HepG2 (cell line): ENCODE data around the gene BPGM. TPM values are rescaled to one million over a fixed set of nuclear protein-coding genes. Genes with fewer than 3 reads are reported as not detected.
A peak's percentile ranks its signal among the peaks of the same experiment; 100 is the strongest.

ENCODE experiments used
- ATRX ChIP-seq: sonication (generic); formaldehyde crosslinking; IDR thresholded peaks from 2 replicates; pipeline ENCODE4 v1.4.0; 2020; ENCODE audit warnings: missing genetic modification reagents, borderline replicate concordance
- BRCA1 ChIP-seq: sonication (generic); formaldehyde crosslinking; IDR thresholded peaks from 2 replicates; pipeline ENCODE4 v1.4.0; 2020; ENCODE audit warnings: missing genetic modification reagents
- ELF3 ChIP-seq: IDR thresholded peaks from 2 replicates; pipeline ENCODE4 v1.6.1; 2016; ENCODE audit warnings: missing genetic modification reagents, missing compliant biosample characterization
- IRF2 ChIP-seq: IDR thresholded peaks from 2 replicates; pipeline ENCODE4 v1.6.1; 2018; ENCODE audit warnings: missing genetic modification reagents, missing compliant biosample characterization
- MED1 ChIP-seq: sonication (generic); formaldehyde crosslinking; IDR thresholded peaks from 2 replicates; pipeline ENCODE4 v1.4.0; 2020; ENCODE audit warnings: missing genetic modification reagents
- PAX8 ChIP-seq: sonication (generic); formaldehyde crosslinking; IDR thresholded peaks from 2 replicates; pipeline ENCODE4 v1.8.0; 2022; ENCODE audit warnings: mild to moderate bottlenecking, missing genetic modification reagents, borderline replicate concordance
- SALL1 ChIP-seq: sonication (generic); formaldehyde crosslinking; IDR thresholded peaks from 2 replicates; pipeline ENCODE4 v1.8.0; 2022; ENCODE audit warnings: mild to moderate bottlenecking, missing genetic modification reagents
- ZNF441 ChIP-seq: sonication (generic); formaldehyde crosslinking; IDR thresholded peaks from 2 replicates; pipeline ENCODE4 v1.7.0; 2021; ENCODE audit warnings: missing genetic modification reagents, borderline replicate concordance
- ZNF790 ChIP-seq: sonication (generic); formaldehyde crosslinking; IDR thresholded peaks from 2 replicates; pipeline ENCODE4 v1.8.0; 2022; ENCODE audit warnings: missing genetic modification reagents, mild to moderate bottlenecking, borderline replicate concordance
- ZNF83 ChIP-seq: sonication (generic); formaldehyde crosslinking; IDR thresholded peaks from 2 replicates; pipeline ENCODE4 v1.4.0; 2020; ENCODE audit warnings: missing genetic modification reagents, mild to moderate bottlenecking, borderline replicate concordance
- polyA plus RNA-seq, 8 experiments: library from polyadenylated mRNA; depleted of rRNA in 3 of 8; stranded (reverse) in 7 of 8; unstranded in 1 of 8; fragments of >200 nt; fragmentation: Illumina TruSeq in 4 of 8; extraction: Trizol in 4 of 8; gene quantifications; 2 replicates each; pipeline versions ENCODE4 v1.2.1 to v1.2.3, GENCODE V29; 2011 to 2016; ENCODE audit warnings: low read depth in 4 of 8, missing spikeins in 1 of 8, mixed read lengths in 1 of 8; ENCODE audit not compliant: insufficient read depth in 1 of 8
- total RNA-seq, 5 experiments: library from RNA; depleted of rRNA; stranded (reverse); fragments of >200 nt; fragmentation: Illumina TruSeq; extraction: Trizol; gene quantifications; 2 replicates each; pipeline ENCODE4 v1.2.3, GENCODE V29; 2016; ENCODE audit warnings: low read depth in 1 of 5
- TF ChIP-seq, protein P1 (sequence below): sonication (generic); formaldehyde crosslinking; IDR thresholded peaks from 2 replicates; pipeline ENCODE4 v1.4.0; 2020; ENCODE audit warnings: missing genetic modification reagents, borderline replicate concordance
- TF ChIP-seq, protein P2 (sequence below): IDR thresholded peaks from 2 replicates; pipeline ENCODE4 v1.6.1; 2016; ENCODE audit warnings: mild to moderate bottlenecking
- TF ChIP-seq, protein P3 (sequence below): sonication (generic); formaldehyde crosslinking; conservative IDR thresholded peaks from 2 replicates; pipeline ENCODE4 v1.4.0; 2020; ENCODE audit warnings: mild to moderate bottlenecking, missing genetic modification reagents, moderate library complexity
- TF ChIP-seq, protein P4 (sequence below): sonication (generic); formaldehyde crosslinking; IDR thresholded peaks from 2 replicates; pipeline ENCODE4 v1.4.0; 2020; ENCODE audit warnings: missing genetic modification reagents

The BPGM gene
- total and polyA plus RNA-seq, 2 of the 13 experiments (the other 11 are each of a cell fraction or from before 2014, with no cell fraction given), result 4.0 to 7.5 TPM

DNA sequence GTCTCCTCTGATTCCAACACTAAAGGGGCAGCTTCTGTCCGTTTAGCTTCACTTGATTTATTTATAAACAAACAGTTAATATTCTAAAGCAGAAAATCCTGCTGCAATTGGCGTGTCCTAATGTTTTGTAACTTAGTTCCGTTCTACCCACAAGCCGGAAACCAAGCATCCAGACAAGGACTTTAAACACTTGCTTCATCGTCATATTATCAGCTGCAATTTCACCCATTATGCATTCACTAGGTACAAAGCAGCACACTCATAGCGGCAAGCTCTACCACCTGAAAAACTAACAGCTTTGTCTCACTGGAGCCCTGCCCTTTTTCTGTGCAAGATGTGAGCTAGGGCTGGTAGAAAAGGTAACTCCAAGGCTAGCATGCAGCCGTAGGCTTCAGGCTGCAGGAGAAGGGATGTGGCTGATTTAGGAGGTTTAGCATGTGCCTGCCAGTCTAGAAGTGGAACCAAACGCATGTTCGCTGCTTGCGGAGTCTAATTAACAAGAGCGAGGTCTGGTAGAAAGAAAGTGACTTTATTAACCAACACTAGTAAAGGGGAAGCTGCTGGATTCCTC is 43.7 kb upstream of the BPGM start (continued):
- TF ChIP-seq, protein P1, sequence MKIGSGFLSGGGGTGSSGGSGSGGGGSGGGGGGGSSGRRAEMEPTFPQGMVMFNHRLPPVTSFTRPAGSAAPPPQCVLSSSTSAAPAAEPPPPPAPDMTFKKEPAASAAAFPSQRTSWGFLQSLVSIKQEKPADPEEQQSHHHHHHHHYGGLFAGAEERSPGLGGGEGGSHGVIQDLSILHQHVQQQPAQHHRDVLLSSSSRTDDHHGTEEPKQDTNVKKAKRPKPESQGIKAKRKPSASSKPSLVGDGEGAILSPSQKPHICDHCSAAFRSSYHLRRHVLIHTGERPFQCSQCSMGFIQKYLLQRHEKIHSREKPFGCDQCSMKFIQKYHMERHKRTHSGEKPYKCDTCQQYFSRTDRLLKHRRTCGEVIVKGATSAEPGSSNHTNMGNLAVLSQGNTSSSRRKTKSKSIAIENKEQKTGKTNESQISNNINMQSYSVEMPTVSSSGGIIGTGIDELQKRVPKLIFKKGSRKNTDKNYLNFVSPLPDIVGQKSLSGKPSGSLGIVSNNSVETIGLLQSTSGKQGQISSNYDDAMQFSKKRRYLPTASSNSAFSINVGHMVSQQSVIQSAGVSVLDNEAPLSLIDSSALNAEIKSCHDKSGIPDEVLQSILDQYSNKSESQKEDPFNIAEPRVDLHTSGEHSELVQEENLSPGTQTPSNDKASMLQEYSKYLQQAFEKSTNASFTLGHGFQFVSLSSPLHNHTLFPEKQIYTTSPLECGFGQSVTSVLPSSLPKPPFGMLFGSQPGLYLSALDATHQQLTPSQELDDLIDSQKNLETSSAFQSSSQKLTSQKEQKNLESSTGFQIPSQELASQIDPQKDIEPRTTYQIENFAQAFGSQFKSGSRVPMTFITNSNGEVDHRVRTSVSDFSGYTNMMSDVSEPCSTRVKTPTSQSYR (CRISPR knock-in tag), result no peak
- peak; percentile 10; the same call in 1 of the 2 replicates for TF ChIP-seq IRF2
- TF ChIP-seq MED1, result peak; percentile 32; the same call in 1 of the 2 replicates
- TF ChIP-seq PAX8, result no peak
- no peak for TF ChIP-seq ATRX
- no peak for TF ChIP-seq BRCA1 (CRISPR knock-in tag)
- TF ChIP-seq, protein P2, sequence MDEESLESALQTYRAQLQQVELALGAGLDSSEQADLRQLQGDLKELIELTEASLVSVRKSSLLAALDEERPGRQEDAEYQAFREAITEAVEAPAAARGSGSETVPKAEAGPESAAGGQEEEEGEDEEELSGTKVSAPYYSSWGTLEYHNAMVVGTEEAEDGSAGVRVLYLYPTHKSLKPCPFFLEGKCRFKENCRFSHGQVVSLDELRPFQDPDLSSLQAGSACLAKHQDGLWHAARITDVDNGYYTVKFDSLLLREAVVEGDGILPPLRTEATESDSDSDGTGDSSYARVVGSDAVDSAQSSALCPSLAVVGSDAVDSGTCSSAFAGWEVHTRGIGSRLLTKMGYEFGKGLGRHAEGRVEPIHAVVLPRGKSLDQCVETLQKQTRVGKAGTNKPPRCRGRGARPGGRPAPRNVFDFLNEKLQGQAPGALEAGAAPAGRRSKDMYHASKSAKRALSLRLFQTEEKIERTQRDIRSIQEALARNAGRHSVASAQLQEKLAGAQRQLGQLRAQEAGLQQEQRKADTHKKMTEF (CRISPR knock-in tag), result 0 out of 2 replicates have a peak, but pooled peaks have one; percentile 26
- no peak for TF ChIP-seq ZNF83
- TF ChIP-seq ELF3, result peak; percentile 46; the same call in 1 of the 2 replicates
- TF ChIP-seq SALL1 (CRISPR knock-in tag), result peak; percentile 62
- TF ChIP-seq, protein P3, sequence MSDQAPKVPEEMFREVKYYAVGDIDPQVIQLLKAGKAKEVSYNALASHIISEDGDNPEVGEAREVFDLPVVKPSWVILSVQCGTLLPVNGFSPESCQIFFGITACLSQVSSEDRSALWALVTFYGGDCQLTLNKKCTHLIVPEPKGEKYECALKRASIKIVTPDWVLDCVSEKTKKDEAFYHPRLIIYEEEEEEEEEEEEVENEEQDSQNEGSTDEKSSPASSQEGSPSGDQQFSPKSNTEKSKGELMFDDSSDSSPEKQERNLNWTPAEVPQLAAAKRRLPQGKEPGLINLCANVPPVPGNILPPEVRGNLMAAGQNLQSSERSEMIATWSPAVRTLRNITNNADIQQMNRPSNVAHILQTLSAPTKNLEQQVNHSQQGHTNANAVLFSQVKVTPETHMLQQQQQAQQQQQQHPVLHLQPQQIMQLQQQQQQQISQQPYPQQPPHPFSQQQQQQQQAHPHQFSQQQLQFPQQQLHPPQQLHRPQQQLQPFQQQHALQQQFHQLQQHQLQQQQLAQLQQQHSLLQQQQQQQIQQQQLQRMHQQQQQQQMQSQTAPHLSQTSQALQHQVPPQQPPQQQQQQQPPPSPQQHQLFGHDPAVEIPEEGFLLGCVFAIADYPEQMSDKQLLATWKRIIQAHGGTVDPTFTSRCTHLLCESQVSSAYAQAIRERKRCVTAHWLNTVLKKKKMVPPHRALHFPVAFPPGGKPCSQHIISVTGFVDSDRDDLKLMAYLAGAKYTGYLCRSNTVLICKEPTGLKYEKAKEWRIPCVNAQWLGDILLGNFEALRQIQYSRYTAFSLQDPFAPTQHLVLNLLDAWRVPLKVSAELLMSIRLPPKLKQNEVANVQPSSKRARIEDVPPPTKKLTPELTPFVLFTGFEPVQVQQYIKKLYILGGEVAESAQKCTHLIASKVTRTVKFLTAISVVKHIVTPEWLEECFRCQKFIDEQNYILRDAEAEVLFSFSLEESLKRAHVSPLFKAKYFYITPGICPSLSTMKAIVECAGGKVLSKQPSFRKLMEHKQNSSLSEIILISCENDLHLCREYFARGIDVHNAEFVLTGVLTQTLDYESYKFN (CRISPR knock-in tag), result peak; percentile 44; the same call in 1 of the 2 replicates
- no peak for TF ChIP-seq ZNF790 (CRISPR knock-in tag)
- 0 out of 2 replicates have a peak, but pooled peaks have one; percentile 12 for TF ChIP-seq ZNF441 (CRISPR knock-in tag)
- TF ChIP-seq, protein P4, sequence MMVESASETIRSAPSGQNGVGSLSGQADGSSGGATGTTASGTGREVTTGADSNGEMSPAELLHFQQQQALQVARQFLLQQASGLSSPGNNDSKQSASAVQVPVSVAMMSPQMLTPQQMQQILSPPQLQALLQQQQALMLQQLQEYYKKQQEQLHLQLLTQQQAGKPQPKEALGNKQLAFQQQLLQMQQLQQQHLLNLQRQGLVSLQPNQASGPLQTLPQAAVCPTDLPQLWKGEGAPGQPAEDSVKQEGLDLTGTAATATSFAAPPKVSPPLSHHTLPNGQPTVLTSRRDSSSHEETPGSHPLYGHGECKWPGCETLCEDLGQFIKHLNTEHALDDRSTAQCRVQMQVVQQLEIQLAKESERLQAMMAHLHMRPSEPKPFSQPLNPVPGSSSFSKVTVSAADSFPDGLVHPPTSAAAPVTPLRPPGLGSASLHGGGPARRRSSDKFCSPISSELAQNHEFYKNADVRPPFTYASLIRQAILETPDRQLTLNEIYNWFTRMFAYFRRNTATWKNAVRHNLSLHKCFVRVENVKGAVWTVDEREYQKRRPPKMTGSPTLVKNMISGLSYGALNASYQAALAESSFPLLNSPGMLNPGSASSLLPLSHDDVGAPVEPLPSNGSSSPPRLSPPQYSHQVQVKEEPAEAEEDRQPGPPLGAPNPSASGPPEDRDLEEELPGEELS, result peak; percentile 45; the same call in 1 of the 2 replicates
